Adrenal gland (tissue), 12 donors: ENCODE data around the gene GUK1. TPM values are rescaled to one million over a fixed set of nuclear protein-coding genes. Genes with fewer than 3 reads are reported as not detected.

Experiments used
- DNase-seq, 7 donors: peaks; one replicate each; pipeline ENCODE4 v3.0.0-alpha.2; 2019 to 2020
- H3K27ac ChIP-seq, 5 donors: fragments of 200-600 bp; sonication (generic) in 4 of 5; 1 replicate in 3 of 5; 2 replicates in 2 of 5; pipeline versions ENCODE4 v1.5.1 to v1.8.0; 2016 to 2020; ENCODE audit warnings: mild to moderate bottlenecking in 1 of 5
- H3K27me3 ChIP-seq: fragments of 200-600 bp; 2 replicates; pipeline ENCODE4 v1.8.0; 2021
- H3K36me3 ChIP-seq, 2 donors: fragments of 200-600 bp; replicated peaks in 1 of 2; 1 replicate in 1 of 2; 2 replicates in 1 of 2; pipeline versions ENCODE4 v1.5.1 to v1.8.0; 2018 to 2022
- H3K4me1 ChIP-seq, 2 donors: fragments of 200-600 bp; replicated peaks in 1 of 2; 1 replicate in 1 of 2; 2 replicates in 1 of 2; pipeline versions ENCODE4 v1.5.1 to v1.8.0; 2018 to 2021
- H3K4me3 ChIP-seq, 4 donors: fragments of 200-600 bp; sonication (generic) in 3 of 4; one replicate each; pipeline ENCODE4 v1.5.1; 2016 to 2018
- H3K9me3 ChIP-seq, 3 donors: fragments of 200-600 bp; sonication (generic) in 1 of 3; replicated peaks in 1 of 3; 1 replicate in 2 of 3; 2 replicates in 1 of 3; pipeline versions ENCODE4 v1.5.1 to v1.8.0; 2016 to 2021
- POLR2A ChIP-seq, 2 donors: fragments of 450-650 bp; IDR thresholded peaks; one replicate each; pipeline ENCODE4 v1.6.1; 2017; ENCODE audit warnings: antibody characterized with exemption in 2 of 2, mild to moderate bottlenecking in 2 of 2, moderate library complexity in 1 of 2
- WGBS, 4 donors: extraction: QIAGEN DNeasy Blood & Tissue Kit in 2 of 4; methylation state at CpG; one replicate each; pipeline versions ENCODE4 v1.1.5 to v1.1.7; 2013 to 2017; 5-methylcytosine and 5-hydroxymethylcytosine counted together
- intact Hi-C, 2 donors: fragments of 100-400 bp; cut with DNase I; formaldehyde crosslinking; loops; one replicate each; pipeline versions ENCODE4 v1.14.1 to v1.15.0; 2022 to 2023
- polyA plus RNA-seq, 3 donors: library from polyadenylated mRNA; stranded (reverse); fragments of 200-250 nt in 2 of 3; fragments of 350-450 nt in 1 of 3; fragmentation: Illumina TruSeq in 1 of 3; extraction: RNeasy Lipid Tissue Mini Kit (QIAGEN cat#74804) in 1 of 3; gene quantifications; one replicate each; pipeline ENCODE4 v1.2.3, GENCODE V29; 2013 to 2014
- total RNA-seq, 9 donors: library from RNA; depleted of rRNA in 4 of 9; stranded (reverse); fragments of >200 nt in 4 of 9; fragments of 120-200 nt in 1 of 9; fragmentation: NEBNext Ultra II Directional in 1 of 9; extraction: Animal tissue kit (Norgen Biotek cat#: 25700) in 1 of 9; gene quantifications; one replicate each; pipeline versions ENCODE4 v1.1.0 to v1.2.4, GENCODE V29; 2013 to 2023
- TF ChIP-seq, protein P1 (sequence below), 6 experiments: fragments of 450-650 bp in 4 of 6; fragments of 200-600 bp in 2 of 6; sonication (generic) in 1 of 6; IDR thresholded peaks; 1 replicate in 5 of 6; 2 replicates in 1 of 6; pipeline versions ENCODE4 v1.5.1 to v1.8.0; 2016 to 2021; ENCODE audit warnings: antibody characterized with exemption in 6 of 6, mild to moderate bottlenecking in 2 of 6, moderate library complexity in 1 of 6
- donor health status: healthy with polysubstance abuse.
- donor health status: Bipolar disorder and iron deficiency.
- donor health status: DM: yes; HTN: yes; CAD: no.
- donor health status: DM: no; HTN: no; CAD: no.
- donor health status: DM: no; HTN: no; CAD: no.
- donor health status: DM: yes; HTN: yes; CAD: no.

Gene GUK1
- total and polyA plus RNA-seq, 12 donors: 42.3 to 427 (median 236) TPM

DNA sequence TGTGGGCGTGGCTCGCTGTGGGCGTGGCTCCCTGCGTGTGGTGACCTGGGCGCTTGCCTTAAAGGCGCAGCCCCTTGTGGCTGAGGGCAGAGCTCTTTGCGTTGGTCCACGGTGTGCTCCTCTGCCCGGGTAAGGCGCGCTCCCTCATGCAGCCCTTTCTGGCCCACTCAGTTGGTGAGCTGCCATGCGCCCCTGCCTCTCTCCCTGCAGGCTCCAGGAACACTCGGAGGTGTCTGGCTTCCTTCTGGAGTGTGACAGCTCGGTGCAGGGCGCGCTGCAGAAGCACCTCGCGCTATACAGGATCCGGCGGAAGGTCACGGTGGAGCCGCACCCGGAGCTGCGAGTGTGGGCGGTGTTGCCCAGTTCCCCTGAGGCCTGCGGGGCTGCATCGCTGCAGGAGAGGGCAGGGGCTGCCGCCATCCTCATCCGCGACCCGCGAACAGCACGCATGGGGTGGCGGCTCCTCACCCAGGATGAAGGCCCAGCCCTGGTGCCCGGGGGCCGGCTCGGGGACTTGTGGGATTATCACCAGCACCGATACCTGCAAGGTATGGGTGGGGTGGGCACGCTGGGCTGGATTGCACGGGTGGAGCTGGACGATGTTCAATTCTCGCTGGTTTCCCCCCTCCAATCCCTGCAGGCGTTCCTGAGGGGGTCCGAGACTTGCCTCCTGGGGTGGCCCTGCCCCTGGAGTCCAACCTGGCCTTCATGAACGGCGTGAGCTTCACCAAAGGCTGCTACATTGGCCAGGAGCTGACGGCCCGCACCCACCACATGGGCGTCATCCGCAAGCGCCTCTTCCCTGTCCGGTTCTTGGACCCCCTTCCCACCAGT is 34.6 kb downstream of the GUK1 start:
- peak in 3 of 7 donors; percentile 13 to 51 (median 15) for DNase-seq
- no peak overlapping the region for H3K27ac ChIP-seq
- TF ChIP-seq POLR2A (IDR thresholded peaks at IDR 0.05): no peak
- TF ChIP-seq, protein P1, sequence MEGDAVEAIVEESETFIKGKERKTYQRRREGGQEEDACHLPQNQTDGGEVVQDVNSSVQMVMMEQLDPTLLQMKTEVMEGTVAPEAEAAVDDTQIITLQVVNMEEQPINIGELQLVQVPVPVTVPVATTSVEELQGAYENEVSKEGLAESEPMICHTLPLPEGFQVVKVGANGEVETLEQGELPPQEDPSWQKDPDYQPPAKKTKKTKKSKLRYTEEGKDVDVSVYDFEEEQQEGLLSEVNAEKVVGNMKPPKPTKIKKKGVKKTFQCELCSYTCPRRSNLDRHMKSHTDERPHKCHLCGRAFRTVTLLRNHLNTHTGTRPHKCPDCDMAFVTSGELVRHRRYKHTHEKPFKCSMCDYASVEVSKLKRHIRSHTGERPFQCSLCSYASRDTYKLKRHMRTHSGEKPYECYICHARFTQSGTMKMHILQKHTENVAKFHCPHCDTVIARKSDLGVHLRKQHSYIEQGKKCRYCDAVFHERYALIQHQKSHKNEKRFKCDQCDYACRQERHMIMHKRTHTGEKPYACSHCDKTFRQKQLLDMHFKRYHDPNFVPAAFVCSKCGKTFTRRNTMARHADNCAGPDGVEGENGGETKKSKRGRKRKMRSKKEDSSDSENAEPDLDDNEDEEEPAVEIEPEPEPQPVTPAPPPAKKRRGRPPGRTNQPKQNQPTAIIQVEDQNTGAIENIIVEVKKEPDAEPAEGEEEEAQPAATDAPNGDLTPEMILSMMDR (IDR thresholded peaks at IDR 0.05): no peak
- 88 to 97% (median 94%) methylated on average over 28 to 52 of the region's 52 CpGs for WGBS, 4 donors
- H3K36me3 ChIP-seq: peaks cover 0 to 4% of the 10 kb centered on the region in 2 donors
- H3K9me3 ChIP-seq: no peaks in the 10 kb centered on the region
- intact Hi-C loops: loop anchor here in 1 of 2 donors (5.0 kb wide), 1 partner anchor 33 kb away; the partner anchor contains the start of gene OBSCN
- no peaks in the 10 kb centered on the region for H3K27me3 ChIP-seq
- H3K4me3 ChIP-seq: no peak overlapping the region
- no peaks in the 10 kb centered on the region for H3K4me1 ChIP-seq

- intact Hi-C loops: no loop called here
- 93 to 100% (median 97%) methylated on average over 1 to 18 of the region's 18 CpGs for WGBS, 4 donors
- H3K9me3 ChIP-seq: no peaks in the 10 kb centered on the region
- no peaks in the 10 kb centered on the region for H3K4me1 ChIP-seq
- peak in 2 of 7 donors; percentile 15 to 45 for DNase-seq
- H3K27ac ChIP-seq: no peak overlapping the region
- peaks cover 0 to 4% of the 10 kb centered on the region in 2 donors for H3K36me3 ChIP-seq
- TF ChIP-seq, protein P1 (IDR thresholded peaks at IDR 0.05): no peak
- TF ChIP-seq POLR2A (IDR thresholded peaks at IDR 0.05): no peak
- no peaks in the 10 kb centered on the region for H3K27me3 ChIP-seq
- no peak overlapping the region for H3K4me3 ChIP-seq
These were observed 35.4 kb downstream of the GUK1 start for GRCh38 chr1:228175316-228176023.

DNA sequence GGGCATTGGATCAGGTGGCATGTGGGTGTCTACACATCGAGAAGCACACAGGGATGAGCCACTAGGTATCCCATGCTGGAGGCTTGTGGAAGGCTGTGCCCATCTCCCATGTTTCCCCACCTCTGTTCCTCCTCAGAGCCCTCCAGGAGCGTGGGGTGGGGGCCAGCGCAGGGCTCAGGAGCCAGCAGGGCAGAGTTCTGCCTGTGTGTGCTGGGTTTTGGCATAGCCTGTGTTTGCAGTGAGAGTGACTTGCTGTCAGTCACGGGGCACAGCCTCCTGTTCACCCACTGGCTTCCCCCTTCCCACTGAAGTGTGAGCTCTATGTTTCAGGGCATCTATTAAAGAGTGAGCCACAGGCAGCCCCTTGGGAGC is 35.9 kb downstream of the GUK1 start:
- Histone ChIP-seq H3K4me1 (no peaks in the 10 kb centered on the region), H3K27me3 (no peaks in the 10 kb centered on the region), H3K27ac (no peak overlapping the region), H3K4me3 (no peak overlapping the region), H3K9me3 (no peaks in the 10 kb centered on the region), H3K36me3 (peaks cover 0 to 4% of the 10 kb centered on the region in 2 donors)
- no peak for DNase-seq
- TF ChIP-seq POLR2A (IDR thresholded peaks at IDR 0.05): no peak
- TF ChIP-seq, protein P1 (IDR thresholded peaks at IDR 0.05): no peak
- intact Hi-C loops: no loop called here
- 96 to 100% (median 98%) methylated on average over 4 of the region's 4 CpGs for WGBS, 4 donors

DNA sequence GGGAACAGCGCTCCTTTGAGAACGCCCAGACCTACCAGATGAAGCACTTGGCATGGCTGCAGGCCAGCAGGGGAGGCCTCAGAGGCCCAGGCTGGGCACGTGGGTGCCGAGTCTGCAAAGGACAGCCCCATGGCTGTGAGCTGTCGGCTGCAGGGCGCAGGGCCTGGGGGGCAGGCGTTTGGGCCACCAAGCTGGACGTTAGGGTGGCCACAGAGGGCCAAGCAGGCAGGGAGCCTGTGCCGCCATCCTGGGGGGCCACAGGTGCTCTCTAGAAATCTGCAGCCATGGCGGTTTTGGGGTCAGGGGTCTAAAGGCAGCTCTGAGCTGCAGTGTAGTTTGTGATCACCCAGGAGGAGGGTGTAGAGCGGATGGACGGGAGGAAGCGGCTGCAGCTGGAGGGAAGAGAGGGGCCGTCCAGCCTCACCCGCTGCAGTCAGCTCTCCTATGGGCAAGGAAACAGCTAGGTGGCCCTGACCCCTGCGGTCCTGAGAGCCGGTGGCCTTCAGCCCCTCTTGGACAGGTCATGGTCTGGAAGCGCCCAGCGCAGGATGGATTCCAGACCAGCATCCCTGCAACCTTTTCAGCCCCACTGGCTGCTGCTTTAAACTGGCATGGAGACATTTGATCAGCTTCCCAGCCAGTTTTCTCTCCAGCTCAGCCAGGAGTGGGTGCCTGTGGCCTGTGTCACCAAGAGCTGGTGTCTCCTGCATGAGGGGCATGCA is 36.5 kb downstream of the GUK1 start:
- intact Hi-C loops: no loop called here
- TF ChIP-seq, protein P1 (IDR thresholded peaks at IDR 0.05): no peak
- TF ChIP-seq POLR2A (IDR thresholded peaks at IDR 0.05): no peak
- Histone ChIP-seq H3K36me3 (peaks cover 0 to 4% of the 10 kb centered on the region in 2 donors), H3K4me1 (no peaks in the 10 kb centered on the region), H3K27ac (no peak overlapping the region), H3K27me3 (no peaks in the 10 kb centered on the region), H3K4me3 (no peak overlapping the region), H3K9me3 (no peaks in the 10 kb centered on the region)
- WGBS, 4 donors: 87 to 95% (median 93%) methylated on average over 14 to 19 of the region's 19 CpGs
- DNase-seq: peak in 1 of 7 donors; percentile 10
